Uterus (tissue), 2 donors: ENCODE results near the gene NDST4.

ENCODE experiments used
- CTCF ChIP-seq, 4 experiments: fragments of 200-600 bp in 2 of 4; fragments of 450-650 bp in 2 of 4; sonication (generic) in 2 of 4; IDR thresholded peaks; one replicate each; pipeline ENCODE4 v1.5.1; 2016 to 2019; ENCODE audit warnings: antibody characterized with exemption in 4 of 4, mild to moderate bottlenecking in 2 of 4, moderate library complexity in 1 of 4
- POLR2A ChIP-seq, 2 donors: fragments of 450-650 bp; IDR thresholded peaks; one replicate each; pipeline ENCODE4 v1.6.1; 2016; ENCODE audit warnings: antibody characterized with exemption in 2 of 2, mild to moderate bottlenecking in 1 of 2, moderate library complexity in 1 of 2

- TF ChIP-seq CTCF (IDR thresholded peaks at IDR 0.05) (no peak), POLR2A (IDR thresholded peaks at IDR 0.05) (no peak)
These were observed 54.9 kb downstream of the NDST4 start for GRCh38 chr4:115058533-115058932.
